A204.1 (cell line): Measurements from ENCODE around the gene POLR2J3.
"Not testable (repeated sequence)": the region's sequence is repeated elsewhere in the genome, so short reads cannot be mapped to it uniquely, and the experiment has no call there.

Source experiments
- FAIRE-seq: peaks from 2 replicates; lab custom pipeline; 2012; peaks lifted over from hg19 to GRCh38; lab: Jason Lieb, UNC

Gene POLR2J3

DNA sequence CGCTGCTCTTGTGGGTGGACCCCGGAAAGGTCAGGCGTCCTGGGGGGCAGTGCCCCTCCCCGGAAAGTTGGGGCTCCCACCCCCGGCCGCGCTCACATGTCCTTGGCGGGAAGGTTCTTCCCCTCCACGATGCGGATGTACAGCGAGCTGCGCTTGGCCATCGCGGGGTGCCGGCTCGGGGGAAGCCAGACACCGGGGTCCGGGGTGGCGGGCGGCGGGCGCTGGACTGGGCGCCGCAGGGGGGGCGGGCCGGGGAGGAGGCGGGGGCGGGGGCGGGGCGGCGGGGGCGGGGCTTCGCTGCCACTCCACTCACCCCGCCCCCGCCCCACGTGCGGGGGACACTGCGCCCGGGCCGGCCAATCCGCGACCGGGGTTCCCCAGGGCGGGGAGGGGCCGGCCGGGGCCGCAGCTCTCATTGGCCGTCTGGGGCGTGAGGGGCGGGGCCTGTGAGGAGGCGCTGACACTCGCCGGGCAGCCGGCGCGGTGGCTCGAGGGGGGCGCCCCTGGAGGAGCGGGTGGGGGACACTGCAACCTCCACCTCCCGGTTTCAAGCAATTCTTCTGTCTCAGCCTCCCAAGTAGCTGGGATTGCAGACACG, 54.7 kb downstream of the POLR2J3 start, which contains the start of gene RASA4B:
Gene RASA4B (minus strand): TSS at position 228 of the 598 bp plus-strand sequence. CDS start 67 bp downstream, at position 161.
- FAIRE-seq: not testable (repeated sequence)
